HG03280 (cell line): ENCODE results near the gene CDK6.

Experiments
- ATAC-seq: cut with Tn5 transposase; IDR thresholded peaks from one replicate; pipeline ENCODE4 v1.9.1; 2021; ENCODE audit warnings: mild to moderate bottlenecking, moderate library complexity; ENCODE audit not compliant: unreplicated experiment

Gene CDK6

DNA sequence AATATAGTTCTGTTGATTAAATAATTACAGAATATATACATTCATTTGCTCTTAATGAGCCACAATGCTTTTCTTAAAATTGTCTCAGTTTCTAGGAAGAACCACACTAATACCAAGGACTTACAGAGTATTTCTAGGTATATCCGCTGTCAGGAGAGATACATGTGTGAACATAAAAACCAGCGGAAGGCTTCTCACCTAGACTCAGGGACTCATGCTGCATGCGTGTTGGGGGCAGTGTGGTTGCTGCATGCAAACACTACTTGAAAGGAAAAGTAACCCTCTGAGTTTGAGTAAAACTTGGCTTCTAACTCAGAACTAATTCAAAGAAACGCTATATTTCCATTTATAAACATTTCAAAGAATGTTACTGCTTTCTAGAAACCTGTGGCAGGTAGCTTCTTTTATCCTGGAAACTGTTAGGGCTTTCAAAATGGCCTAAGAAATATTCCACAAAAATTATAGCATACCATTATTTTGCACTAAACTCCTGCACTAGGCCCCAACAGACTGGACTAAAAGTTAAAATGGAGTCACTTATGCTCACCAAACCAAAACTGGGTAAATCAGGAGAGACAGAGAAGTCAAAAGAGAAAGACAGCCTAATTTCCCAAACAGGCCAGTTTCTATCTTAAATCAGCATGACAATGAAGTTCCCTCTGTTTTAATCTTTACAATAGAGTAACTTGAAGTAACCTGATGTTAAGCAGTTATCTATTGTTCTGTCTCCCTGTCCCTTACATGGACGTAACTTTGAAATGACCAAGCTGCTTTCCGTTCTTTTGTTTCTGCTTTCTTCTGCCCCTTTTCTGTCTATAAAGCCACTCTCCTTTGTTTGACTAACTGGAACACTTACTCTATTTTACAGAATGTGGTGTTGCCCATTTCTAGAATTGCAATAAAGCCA is 151.0 kb downstream of the CDK6 start:
- no peak for ATAC-seq

DNA sequence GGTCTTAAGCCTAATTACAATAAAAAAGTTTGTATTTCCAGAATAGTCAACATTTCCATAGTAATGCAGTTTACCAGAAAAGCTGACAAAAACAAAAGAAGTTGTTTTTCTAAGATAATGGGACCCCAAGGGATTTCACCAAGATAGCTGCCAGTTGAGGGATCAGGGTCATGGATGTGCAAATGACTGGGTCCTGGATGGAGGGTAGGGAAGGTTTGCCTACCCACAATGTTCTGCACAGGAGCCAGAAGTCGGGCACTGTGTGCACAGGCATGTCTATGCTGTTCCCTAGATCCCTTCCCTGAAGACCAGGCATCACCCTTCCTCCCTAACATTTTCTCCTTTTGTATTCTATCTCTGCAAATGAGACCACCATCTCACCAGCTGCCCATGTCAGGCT is 152.1 kb downstream of the CDK6 start:
- ATAC-seq, result no peak

DNA sequence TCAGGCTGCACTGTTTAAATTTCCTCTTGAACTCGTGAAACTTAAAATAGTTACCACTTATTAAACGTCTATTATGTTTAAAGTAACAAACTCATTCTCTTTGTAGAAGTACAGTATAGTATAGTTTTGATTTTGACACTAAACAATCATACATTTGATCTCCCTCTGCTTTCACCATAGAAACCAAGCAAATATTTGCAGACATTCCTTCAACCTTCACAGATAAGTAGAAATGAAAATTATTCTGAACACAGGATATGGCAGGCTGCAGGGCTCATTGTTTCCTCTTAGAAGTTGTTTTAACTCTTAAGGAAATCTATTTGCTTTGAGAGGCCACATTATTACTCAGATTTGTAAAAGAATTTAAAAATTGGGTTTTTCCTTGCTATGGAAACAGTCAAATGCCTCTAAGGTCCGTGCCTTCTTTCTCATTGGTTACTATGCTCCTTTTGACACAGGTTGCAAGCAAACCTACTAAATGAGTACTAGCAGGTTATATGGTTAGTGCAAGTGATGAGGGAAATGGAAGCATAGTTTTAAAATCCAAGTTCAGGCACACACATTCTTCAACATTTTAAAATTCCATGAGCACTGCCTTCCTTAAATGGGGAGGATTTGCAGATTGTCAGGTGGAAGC is 153.4 kb downstream of the CDK6 start:
- ATAC-seq, result no peak

DNA sequence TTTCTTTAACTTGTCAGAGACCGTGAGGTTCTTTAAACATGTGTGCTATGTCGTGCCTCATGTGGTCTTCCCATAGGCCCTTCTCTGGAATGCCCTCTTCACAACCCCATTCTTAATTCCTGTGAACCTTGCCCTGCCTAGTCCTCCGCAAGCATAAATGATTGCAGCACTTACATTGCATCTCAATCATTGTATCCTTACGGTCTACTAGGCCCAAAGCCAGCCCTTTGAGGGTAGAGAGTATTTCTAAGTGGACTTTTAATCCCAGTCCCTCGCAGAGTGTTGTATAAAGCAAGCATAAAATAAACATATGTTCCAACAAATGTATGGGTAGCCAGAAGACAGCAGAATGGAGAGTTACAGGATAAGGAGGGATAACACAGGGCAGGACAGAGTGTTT is 154.0 kb downstream of the CDK6 start:
- ATAC-seq, result no peak

DNA sequence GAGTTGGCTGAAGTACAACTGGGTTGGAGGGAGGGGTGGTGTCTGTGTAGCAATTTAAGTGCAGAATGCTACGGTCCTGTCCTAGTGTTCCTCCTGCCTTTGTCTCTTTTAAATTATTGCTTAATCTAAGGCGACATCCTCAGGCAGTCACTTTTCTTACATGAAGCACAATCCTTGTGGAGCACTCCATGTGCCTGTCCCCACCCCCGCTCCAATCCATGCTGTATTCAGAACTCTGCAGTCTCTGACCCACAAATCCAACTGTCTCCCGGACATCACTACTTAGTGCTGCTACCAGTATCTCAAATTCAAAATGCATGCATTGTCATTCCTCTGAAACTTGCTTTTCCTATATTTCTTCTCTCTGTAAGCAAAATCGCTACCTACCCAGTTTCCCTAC is 154.7 kb downstream of the CDK6 start:
- ATAC-seq, result no peak

DNA sequence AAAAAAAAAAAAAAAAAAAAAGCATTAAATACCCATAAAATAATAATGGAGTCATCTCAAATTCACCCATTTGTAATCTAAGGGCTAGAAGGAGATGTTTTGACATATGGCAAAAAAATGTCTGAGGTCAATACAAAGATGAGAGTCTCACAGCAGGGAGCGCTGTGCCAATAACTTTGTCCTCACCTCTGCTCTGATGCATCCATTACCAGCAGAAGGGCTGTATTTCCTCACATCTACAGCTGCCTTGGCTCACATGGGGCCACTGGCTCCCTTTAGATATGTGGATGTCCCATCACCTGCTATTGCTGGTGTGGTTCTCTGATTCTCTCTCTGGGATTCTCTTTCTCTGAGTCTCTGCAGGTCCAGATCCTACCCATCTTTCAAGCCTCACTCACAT is 155.9 kb downstream of the CDK6 start:
- ATAC-seq, result no peak

DNA sequence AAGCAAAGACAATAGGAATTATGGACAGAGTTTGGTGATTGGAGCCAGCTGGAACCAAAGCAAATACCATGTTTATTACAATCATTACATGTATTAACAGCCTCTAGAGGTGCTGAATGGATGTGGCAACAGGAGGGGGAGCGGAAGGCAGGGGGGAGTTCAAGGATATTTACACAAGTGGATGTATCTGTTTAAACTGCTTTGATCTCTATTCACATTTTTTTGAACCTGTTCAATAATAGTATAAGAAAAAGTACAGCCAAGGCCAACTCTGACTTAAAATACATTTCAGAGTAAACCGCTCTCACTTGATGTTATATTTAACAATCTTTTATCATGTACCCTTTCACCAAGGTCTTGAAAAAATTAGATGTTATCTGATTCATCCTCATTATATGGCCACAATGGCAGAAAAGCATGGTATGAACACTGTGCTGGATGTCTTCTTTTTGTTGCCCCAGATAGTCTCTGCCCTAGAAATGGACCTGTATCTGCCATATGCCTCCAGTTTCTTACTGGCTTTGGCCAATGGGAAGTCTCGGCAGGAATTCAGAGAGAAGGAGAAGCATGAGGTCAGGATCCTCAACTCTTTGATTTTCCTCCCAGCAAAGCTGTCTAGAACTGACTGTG is 158.0 kb downstream of the CDK6 start:
- ATAC-seq, result no peak

DNA sequence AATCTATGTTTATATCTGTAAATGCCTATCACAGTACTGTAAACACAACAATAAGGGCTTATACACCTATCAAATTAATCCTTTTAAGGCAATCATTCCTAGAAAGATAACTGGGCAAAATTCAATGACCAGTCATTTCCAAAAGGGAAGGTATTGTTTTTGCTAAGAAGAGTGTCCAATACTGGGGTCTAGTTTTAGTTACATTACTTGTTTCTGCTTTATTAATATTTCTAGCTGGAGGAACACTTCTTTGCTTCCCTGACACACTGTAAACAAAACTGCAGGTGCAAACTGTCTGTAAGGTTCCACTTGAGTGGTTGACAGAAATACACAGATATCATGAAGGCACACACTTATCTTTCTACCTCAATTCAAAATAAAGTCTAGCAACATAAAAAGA is 162.0 kb downstream of the CDK6 start:
- no peak for ATAC-seq

DNA sequence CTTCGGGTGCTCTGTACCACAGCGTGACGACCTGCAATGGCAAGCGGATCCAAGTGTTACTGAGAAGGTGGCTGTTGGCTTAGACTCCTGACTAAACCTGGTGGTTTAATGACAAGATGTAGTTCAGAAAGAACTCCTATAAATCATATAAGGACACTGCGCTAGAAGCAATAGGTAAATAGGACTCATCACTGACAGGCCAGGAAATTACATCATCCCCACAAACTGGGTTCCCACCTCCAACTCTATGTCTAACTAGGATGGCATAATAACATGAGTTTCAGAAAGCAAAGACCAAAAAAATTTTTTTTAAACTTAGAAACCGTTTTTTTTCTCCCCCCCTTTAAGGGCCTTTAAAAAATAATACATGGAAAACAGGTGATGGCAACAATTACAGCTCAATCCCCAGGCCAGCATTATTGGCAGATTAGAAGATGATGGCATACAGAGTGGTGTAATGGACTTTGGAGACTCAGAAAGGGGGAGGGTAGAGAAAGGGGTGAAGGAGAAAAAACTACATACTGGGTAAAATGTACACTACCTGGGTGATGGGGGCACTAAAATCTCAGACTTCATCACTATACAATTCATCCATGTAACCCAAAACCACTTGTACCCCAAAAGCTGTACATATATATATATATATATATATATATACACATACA is 164.7 kb downstream of the CDK6 start:
- ATAC-seq, result no peak

DNA sequence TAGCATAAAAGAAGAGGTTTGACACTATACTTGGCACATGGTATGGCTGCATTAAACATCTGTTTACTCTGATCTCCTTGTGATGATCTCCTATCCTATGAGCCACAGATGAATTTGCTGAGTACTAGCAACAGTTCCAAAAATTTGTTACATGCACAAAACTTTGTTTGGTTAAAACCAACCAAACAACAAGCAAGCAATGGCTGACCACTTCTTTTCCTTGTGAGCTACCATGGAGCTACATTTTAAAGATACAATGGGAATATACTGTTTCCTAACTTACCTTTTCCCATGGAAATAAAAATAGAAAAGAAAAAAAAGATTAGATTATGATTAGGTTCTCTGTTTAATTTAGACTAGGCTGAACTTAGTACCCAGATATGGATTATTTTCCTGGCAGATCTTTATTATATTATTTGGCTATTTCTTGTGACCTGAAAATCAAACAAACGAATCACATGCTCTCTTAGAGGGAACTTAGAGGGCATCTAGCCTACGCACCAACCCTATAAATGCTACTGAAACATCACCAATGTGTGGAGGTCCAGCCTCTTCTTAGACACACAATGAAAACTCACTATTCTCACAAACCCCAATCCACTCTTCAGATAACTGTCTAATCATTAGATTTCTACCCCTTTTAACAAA is 166.0 kb downstream of the CDK6 start:
- ATAC-seq, result no peak

DNA sequence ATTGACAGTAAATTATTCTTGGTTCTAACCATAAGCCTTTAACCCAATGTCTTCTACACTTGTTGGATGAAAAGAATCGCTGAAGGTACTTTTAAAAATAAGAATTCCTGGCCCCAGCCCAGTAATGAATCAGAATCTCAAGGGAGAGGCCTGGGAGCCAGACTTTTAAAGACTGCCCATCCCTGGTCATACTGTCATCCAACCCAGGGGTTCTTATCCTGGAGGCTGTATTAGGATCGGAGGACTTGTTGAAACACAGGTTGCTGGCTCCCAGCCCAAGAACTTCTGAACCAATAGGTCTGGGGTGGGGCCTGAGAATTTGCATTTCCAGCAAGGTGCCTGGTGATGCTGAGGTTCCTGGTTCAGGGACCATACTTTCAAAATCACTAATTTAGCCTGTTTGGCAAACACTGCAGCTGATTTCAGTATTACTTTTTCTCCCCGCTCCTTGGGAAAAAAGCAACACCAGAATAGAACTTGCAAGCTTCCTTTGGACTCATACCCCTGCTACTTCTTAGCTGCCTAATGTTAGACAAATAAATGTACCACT is 166.7 kb downstream of the CDK6 start:
- ATAC-seq, result no peak

DNA sequence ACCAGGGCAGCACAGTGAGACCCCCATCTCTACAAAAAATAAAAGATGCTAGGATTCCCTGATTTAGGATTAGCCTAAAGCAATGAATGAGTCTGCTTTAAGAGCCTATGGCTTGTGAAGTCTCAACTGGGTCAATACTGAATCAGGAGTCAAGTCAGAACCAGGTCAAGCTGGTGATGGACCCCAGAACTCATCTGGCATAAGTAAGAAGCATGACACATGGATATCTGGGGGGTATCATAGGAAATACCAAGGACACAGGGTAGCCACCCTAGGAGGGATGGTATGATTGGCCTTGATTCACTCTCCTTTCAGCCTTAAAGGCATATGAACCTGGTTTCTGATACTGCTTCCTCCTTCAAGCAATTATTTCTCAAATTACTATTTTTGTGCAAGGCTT is 167.8 kb downstream of the CDK6 start:
- ATAC-seq, result no peak

DNA sequence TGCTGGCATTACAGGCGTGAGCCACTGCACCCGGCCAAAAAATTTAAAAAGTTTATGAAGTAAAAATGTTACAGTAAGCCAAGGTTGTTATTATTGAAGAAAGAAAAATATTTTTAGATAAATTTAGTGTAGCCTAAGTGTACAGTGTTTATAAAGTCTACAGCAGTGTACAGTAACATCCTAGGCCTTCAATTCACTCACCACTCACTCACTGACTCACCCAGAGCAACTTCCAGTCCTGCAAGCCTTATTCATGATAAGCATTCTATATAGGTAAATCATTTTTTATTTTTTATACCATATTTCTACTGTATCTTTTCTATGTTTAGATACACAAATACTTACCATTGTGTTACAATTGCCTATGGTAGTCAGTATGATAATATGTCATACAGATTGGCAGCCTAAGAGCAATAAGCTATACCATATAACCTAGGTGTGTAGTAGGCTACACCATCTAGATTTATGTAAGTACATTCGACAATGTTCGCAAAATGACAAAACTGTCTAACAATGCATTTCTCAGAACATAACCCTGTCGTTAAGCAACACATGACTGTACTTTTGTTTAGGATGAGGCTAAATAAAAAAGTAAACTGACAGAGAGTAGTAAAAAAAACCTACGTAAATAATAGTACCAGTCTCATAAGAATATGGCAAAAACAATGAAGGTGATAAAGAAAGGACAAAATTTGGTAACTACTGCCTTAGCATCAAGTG is 168.4 kb downstream of the CDK6 start:
- ATAC-seq, result no peak

DNA sequence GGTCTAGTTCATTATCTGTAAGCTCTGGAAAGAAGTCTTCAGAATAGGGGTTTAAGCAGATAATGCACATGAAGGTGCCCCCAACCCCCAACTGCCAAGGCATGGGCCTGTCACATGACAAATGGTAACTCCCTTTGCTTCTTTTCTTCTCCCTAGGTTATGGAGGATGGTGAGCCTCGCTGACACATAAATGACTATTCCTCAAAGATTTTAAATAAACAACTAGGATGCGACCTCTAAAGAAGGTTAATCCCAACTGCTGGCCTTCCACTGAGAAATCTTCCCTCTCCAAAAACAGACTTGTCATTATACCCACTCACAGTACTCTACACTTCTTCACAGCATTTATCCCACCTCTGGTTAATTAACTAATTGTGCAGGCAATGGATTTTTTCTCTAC is 170.4 kb downstream of the CDK6 start:
- no peak for ATAC-seq

DNA sequence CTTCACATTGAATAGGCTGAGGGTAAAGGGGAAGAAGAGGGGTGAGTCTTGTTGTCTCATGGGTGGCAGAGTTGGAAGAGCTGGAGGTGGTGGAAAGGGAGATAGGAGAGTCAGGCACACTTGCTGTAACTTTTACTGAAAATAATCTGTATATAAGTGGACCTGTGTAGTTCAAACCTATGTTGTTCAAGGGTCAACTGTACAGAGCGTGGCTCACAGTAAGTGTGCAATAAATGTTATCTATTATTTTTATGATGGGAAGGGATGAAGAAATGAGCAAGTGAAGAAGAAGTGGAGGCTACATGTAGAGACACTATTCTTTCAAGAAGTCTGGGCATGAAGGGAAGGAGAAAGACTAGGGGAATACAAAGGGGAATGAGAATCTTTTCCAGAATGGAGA is 174.7 kb downstream of the CDK6 start:
- ATAC-seq, result no peak

DNA sequence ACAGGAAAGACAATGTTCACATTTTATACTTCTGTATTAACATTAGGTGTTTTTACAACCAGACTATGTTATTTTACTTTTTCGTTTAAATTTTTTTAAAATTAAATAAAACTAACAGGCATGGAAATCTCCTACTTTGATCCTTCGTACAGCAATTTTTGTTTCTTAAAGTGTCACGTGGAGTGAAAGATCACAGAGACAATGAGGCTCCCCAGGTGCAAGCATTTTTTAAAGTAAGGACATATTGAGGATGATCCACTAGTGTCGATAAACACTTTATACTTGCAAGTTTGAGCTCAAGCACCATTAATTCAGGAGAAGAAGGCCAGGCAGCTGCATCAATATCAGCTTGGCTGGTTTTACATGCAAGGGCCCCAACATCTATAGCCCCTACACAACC is 177.7 kb downstream of the CDK6 start:
- ATAC-seq, result no peak

DNA sequence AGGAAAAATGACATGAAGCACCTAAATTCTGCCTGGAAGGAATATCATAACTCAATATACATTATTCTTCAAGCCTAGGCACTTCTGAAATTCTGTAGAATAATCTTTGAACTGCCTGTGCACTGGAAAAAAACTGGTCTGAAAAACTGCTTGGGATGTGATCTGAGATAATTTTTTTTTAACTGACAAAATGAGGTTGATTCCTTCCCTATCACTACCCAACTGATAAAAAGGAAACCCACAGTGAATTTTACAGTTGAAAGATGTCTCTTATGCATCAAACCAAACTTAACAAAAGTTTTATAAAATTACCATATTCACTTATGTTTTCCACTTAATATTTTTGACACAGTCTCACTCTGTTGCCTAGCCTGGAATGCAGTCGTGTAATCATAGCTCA is 179.0 kb downstream of the CDK6 start:
- no peak for ATAC-seq

DNA sequence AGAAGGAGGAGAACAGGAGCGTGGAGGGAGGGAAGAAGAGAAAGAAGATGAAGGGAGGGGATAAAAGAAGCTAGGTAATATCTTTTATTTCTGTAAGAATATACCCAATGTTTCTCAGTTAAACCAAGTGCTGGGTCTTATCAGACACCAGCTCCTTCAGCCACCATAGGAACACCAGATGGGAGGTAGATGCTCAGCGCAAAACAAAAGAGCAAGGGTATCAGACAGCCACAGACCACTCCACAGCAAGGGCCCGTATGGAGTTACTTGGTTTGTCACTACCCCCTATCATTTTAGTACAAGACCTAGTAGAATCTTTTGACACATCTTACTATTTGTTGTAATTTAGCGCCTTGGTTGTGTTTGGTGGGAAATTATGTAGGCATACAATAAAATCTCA is 180.3 kb downstream of the CDK6 start:
- ATAC-seq, result no peak

DNA sequence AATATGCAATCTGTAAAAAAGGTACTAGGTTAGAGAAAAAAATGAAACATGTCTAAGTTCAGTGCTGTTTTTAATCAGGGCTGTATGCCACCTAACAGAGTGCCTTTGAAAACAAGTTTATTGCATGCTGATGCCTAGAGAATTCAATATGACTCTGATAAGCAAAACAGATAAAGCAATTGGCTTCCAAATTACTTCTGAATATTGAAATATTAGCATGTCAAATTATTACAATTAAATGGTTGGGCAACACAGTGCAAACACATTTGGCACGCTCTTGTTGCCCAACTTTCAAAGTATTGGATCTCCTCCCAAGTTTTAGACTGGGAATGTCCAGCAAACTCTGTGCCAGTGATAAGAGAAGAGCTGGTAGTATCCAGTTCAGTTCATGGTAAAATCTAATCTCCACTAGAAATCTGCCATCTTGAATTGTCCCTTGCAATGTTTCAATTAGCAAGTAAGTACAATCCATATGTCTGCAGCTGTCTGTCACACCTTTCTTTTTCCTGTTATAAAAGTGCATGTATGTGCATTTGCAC is 181.0 kb downstream of the CDK6 start:
- ATAC-seq, result no peak

DNA sequence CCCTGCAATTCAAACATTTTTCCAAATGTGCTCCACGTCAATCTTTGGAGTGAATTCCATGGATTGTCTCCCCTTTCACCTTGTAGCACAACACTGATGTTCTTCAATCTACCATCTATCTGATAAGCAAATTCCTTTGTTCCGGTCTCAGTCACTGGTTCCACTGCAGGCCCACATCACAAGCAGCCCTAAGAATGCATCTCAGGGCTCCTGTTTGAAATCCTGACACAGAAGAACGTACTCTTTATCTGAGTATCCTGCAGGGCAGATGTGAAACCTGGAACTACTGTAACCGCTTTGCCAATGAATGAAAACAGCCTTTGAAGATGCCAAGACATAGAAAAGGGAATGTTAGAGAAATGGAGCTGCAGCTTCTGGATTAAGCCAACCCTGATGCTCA is 183.2 kb downstream of the CDK6 start:
- no peak for ATAC-seq
